Spleen (tissue), 7 donors: Measurements from ENCODE around the gene ADGRV1.

ENCODE experiments used
- CTCF ChIP-seq, 11 experiments: fragments of 200-600 bp in 7 of 11; fragments of 450-650 bp in 4 of 11; sonication (generic) in 4 of 11; IDR thresholded peaks in 8 of 11; conservative IDR thresholded peaks in 3 of 11; 1 replicate in 7 of 11; 2 replicates in 4 of 11; pipeline versions ENCODE4 v1.4.0 to v1.8.0; 2016 to 2021; ENCODE audit warnings: antibody characterized with exemption in 11 of 11, inconsistent platforms in 4 of 11, mild to moderate bottlenecking in 1 of 11
- POLR2A ChIP-seq, 3 donors: fragments of 450-650 bp; IDR thresholded peaks; one replicate each; pipeline ENCODE4 v1.5.1; 2017; ENCODE audit warnings: antibody characterized with exemption in 3 of 3, mild to moderate bottlenecking in 1 of 3
- POLR2AphosphoS5 ChIP-seq, 3 donors: sonication (generic); formaldehyde crosslinking; IDR thresholded peaks; one replicate each; pipeline ENCODE4 v1.5.1; 2017; ENCODE audit warnings: antibody characterized with exemption in 3 of 3
- donor health status: DM: no; HTN: no; CAD: no; lungs with moderate emphysema.
- donor health status: DM: no; HTN: no; CAD: no.
- donor health status: DM: no; HTN: no; CAD: no.

GRCh38 chr5:90638878-90639277 lies 80.3 kb downstream of the ADGRV1 start:
- TF ChIP-seq POLR2A (IDR thresholded peaks at IDR 0.05) = no peak
- TF ChIP-seq CTCF (IDR thresholded peaks at IDR 0.05 in 8 of 11, conservative IDR thresholded peaks at IDR 0.05 in 3 of 11) = no peak
- no peak for TF ChIP-seq POLR2AphosphoS5 (IDR thresholded peaks at IDR 0.05)
